GM18951 (cell line): ENCODE results near the gene FAM3A.
A peak's percentile ranks its signal among the peaks of the same experiment; 100 is the strongest.

Source experiments
- POLR2A ChIP-seq: IDR thresholded peaks from 4 replicates; pipeline ENCODE4 v1.6.1; 2011; ENCODE audit warnings: mild to moderate bottlenecking; ENCODE audit not compliant: insufficient read length, insufficient read depth; ENCODE audit errors: extremely low read depth
- in situ Hi-C: fragments of 300-500 bp; cut with MboI; formaldehyde crosslinking; loops from one replicate; pipeline ENCODE4 v1.12.0; 2022; ENCODE audit warnings: low sequenced_read_pairs, mixed read lengths, inconsistent platforms; ENCODE audit not compliant: unreplicated experiment

The FAM3A gene

DNA sequence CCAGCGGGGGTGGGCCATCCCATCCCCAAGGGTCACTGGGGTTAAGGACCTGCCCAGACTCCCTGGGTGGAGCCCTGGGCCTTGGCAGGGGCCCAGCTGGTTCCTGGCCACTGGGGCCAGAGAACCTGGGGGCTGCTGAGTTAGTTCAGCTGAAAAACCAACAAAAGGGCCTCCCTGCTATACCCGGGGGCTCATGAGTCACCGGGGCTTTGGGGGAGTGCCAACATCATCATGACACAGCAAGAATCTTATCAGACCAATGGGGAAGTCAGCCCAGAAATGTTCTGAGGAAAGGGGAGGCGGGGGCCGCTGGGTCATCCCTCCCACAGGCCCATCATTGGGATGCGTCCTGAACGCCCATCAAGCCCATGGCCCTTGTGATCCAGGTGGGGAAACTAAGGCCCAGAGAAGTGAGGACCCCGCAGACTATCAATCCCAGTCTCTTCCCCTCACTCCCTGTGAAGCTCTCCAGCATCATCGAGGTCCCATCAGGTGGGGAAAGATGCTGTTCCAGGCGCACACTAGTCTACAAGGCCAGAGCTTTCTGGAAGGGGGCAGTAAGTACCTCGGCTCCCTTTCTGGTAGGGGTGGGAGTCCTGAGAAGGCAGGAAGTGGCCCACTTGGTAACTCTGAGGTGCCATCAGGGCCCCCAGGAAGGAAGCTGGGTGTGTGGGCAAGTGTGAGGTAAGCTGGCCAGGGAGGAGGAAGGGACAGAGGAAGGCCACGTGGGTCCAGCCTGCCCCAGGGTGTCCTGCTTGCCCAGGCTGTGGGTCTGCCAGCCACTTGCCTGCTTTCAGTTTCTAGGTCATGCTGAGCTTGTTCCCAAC is 26.1 kb upstream of the FAM3A start:
- TF ChIP-seq POLR2A: no peak
- in situ Hi-C loops: loop anchor here (25.0 kb wide), 2 partner anchors 530 to 1580 kb away; partner anchors contain the start of gene IRAK1

DNA sequence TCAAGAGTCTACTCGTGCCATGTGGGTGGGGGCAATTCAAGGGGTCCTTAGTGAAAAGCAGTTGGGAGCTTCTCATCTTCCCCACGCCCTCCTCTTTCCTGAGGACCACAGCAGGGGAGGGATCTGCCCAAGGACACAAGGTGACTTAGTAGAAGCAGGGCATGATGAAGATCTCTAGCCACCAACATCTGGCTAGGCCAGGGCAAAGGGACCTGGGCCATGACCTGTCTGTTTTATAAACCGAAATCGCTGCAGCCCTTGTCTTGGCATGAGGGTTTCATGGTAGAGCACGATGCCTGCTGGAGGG is 25.5 kb upstream of the FAM3A start:
- no peak for TF ChIP-seq POLR2A
- in situ Hi-C loops: loop anchor here (25.0 kb wide), 2 partner anchors 529 to 1579 kb away; partner anchors contain the start of gene IRAK1

DNA sequence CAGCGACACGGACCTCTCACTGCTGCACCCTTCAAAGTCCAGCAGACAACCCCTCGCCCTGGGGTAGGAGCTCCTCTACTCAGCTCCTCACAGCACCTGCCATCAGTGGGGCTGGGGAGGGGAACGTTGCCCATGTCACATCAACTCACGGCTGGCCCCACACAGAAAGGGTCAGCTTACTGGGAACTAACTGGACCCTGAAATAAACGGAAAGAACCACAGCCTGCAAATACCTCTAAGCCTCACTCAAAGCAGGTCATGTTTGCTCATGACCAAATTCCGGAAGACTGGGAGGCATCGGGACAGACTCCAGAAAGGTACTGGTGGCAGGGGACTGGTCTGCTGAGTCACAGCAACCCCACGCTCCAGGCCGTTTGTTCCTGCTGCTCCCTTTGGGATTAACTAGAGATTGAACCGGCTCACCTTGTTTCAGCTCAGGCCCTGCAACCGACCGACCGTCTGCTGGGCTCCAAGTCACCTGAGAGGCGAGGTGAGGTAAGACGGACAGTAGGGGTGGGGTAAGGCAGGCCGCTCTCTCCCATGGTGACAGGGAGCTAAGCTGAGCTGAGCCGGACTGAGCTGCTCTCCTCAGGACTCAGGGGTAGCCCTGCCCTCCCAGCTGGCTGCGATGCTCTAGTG is 25.0 kb upstream of the FAM3A start:
- in situ Hi-C loops: loop anchor here (25.0 kb wide), 2 partner anchors 529 to 1579 kb away; partner anchors contain the start of gene IRAK1

DNA sequence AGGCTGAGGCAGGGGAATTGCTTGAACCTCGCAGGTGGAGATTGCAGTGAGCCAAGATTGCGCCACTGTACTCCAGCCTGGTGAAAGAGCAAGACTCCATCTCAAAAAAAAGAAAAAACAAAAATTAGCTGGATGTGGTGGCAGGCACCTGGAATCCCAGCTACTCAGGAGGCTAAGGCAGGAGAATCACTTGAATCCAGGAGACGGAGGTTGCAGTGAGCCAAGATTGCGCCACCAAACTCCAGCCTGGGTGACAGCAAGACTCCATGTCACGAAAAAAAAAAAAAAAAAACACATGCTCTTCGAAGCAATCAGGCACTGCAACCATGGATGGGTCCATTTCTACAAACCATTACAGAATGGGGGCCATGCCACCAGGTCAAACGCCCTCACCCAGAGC is 24.3 kb upstream of the FAM3A start:
- in situ Hi-C loops: loop anchor here (25.0 kb wide), 2 partner anchors 528 to 1578 kb away; partner anchors contain the start of gene IRAK1

More for the DNA sequence above, 25.0 kb upstream of the FAM3A start:
- no peak for TF ChIP-seq POLR2A

DNA sequence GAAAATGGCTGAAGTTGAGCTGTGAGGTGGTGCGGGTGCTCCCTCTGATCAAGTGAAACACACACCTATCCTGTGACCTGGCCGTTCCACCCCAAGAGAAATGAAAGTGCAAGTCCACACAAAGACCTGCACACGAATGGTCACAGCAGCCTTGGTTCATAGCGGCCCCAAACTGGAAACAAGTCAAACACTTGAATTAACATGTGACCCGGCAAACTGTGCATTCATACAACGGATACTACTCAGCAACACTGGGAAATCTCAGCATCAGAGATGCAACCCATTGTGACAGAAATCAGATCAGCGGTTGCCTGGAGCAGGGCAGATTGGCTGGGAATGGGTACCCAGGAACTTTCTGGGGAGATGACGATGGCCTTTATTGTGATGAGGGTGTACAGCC is 23.0 kb upstream of the FAM3A start:
- TF ChIP-seq POLR2A: no peak
- in situ Hi-C loops: loop anchor here (25.0 kb wide), 2 partner anchors 527 to 1577 kb away; partner anchors contain the start of gene IRAK1

DNA sequence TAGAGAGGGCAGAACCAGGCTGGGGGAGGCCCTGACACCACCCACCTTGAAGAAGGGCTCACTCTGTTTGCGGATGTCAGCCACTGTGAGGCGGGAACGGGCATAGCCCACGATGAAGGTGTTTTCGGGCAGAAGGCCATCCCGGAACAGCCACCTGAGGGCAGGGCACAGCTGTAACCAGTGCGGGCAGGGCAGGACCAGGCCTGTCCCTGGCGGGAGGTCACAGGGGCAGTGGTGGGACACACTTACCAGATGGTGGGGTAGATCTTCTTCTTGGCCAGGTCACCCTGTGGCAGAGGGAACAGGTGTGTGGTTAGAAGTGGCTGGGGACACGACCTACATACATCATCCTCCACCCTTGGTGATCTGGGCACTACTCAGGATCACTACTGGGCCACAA is 19.9 kb upstream of the FAM3A start:
- no peak for TF ChIP-seq POLR2A

DNA sequence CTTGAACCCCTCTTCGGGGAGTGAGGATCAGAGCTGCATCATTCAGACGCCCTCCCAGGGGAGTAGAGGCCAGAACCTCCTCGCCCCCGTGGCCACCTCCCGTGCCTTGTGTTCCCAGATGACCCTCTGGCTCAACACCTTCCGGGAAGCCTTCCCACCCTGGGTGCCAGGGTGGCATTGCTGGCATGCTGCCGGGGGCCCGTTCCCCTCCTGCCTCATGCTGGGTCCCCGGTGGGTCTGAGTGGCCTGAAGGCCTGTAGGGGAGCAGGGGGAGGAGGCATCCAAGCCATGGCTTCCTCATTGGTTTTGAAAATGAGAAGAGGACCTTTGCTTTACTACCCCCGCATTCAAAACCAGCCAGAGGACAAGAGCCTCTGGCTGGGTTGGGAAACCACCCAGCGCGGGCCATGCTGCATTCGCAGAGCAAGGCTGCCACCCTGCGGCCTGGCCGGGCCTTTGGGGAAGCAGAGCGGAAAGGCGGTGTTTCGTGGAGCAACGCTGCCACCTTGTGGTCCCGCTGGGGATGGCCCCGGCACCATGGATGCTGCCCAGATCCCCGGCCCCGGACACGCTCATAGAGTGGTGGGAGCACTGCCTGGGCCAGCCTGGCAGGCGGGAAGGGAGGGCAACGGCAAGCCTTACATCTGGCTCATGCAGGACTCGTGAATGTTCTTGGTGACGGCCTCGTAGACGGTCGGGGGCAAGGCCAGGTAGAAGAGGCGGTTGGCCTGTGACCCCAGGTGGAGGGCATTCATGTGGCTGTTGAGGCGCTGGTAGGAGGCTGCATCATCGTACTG is 18.7 kb upstream of the FAM3A start:
- in situ Hi-C loops: loop anchor here (25.0 kb wide), 2 partner anchors 522 to 1572 kb away; partner anchors contain the start of gene IRAK1
- TF ChIP-seq POLR2A: no peak

More for the DNA sequence above, 19.9 kb upstream of the FAM3A start:
- in situ Hi-C loops: loop anchor here (25.0 kb wide), 2 partner anchors 524 to 1574 kb away; partner anchors contain the start of gene IRAK1

DNA sequence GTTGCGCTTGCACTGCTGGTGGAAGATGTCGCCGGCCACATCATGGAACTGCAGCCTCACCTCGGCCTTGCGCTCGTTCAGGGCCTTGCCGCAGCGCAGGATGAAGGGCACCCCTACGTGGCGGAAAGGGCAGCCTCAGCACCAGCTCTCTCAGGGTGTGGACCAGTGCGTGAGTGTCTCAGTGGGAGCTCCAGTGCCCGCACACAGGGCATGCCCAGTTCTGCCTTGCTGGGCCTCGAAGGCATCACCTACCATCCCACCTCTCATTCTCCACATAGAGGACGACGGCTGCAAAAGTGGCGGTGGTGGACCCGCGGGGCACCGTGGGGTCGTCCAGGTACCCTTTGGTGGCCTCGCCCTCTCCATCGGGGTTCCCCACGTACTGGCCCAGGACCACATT is 16.7 kb upstream of the FAM3A start:
- TF ChIP-seq POLR2A: no peak
- in situ Hi-C loops: loop anchor here (25.0 kb wide), 2 partner anchors 520 to 1570 kb away; partner anchors contain the start of gene IRAK1

DNA sequence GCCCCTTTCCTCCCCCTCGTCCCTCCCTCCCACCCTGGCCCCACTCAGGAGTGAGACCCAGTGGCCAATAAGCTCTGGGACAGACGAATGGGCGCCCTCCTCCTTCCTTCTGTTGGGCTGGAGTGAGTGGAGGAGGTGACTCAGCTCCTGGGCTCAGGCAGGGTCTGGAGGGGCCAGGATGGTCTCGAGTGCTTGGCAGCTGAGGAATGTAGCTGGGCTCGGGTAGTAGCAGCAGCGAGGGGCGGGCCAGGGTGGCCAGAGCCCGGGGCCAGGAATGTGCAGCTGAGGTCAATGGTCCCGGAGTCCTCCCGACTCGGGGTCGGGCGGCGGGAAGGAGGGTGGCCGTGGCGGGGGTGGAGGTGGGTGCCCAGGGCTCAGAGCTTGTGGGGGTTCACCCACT is 15.6 kb upstream of the FAM3A start:
- TF ChIP-seq POLR2A: no peak
- in situ Hi-C loops: loop anchor here (25.0 kb wide), 2 partner anchors 519 to 1569 kb away; partner anchors contain the start of gene IRAK1

DNA sequence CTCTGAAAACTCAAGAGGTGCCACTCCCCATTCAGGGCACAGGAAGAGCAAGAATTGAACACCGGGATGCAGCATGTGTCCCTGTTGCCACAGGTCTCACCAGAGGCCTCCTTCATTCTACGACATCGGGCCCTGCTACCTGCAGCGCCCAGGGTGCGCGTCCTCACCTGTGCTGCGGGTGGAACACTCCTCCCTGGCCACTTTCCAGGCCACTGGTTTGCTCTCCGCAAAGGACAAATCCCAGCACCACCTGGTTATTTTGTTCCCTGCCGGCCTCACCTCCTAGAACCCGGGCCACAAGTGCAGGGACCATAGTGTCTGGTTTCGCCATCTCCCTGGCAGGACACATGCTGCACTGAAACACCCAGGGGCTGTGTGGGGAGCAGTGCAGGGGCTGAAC is 14.3 kb upstream of the FAM3A start:
- in situ Hi-C loops: loop anchor here (25.0 kb wide), 2 partner anchors 518 to 1568 kb away; partner anchors contain the start of gene IRAK1
- no peak for TF ChIP-seq POLR2A

DNA sequence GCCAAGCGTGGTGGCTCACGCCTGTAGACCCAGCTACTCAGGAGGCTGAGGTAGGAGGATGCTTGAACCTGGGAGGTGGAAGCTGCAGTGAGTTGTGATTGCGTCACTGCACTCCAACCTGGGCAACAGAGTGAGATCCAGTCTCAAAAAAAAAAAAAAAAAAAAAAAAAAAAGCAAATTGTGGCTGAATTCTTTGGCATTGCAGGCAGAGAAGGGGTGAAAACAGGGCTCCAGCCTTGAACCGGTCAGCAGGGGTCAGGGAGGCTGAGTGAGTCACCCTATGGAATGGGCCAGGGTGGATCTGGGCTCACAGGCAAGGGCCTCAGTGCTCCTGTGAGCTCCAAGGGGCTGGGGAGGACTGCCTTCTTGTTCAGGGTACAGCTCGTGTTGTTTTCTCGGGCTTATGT is 13.2 kb upstream of the FAM3A start:
- in situ Hi-C loops: loop anchor here (25.0 kb wide), 2 partner anchors 517 to 1567 kb away; partner anchors contain the start of gene IRAK1

DNA sequence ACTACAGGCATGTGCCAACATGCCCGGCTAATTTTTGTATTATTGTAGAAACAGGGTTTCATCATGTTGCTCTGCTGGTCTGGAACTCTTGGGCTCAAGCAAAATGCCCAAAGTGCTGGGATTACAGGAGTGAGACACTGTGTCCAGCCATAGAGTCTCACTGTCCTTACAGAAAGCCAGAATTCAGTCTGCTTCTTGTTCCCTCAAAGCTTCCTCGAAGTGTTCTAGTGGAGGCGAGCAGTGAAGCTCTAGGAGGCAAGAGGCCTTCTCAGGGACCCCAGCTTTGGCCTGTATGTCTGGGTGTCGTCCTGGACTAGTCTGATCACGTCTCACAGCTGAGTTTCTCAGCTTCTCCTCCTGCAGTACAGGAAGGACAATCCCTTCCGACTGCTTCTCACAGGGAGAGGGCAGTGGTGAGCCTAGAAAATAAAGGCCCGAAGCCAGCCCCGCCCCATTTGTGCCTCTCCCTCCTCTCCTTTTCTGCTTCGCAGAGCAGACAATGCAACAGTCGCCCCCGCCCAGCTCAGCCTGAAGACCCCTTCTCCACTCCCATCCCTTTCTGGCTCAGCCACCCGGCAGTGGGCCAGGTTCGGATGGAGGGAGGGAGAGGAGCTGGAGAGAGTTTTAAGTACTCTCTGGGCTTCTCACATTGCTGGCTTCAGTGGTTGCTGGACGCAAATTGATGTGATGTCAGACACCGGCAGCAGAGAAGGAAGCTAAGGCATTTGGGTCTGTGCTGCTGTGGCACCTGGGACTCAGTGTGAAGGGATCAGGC is 11.1 kb upstream of the FAM3A start:
- in situ Hi-C loops: loop anchor here (25.0 kb wide), 2 partner anchors 515 to 1565 kb away; partner anchors contain the start of gene IRAK1
- peak; percentile 43 for TF ChIP-seq POLR2A

More for the DNA sequence above, 13.2 kb upstream of the FAM3A start:
- no peak for TF ChIP-seq POLR2A
